Endothelial cell of umbilical vein (primary cell): ENCODE data around the gene CRYGN.

Source experiments
- CTCF ChIP-seq, 2 donors: IDR thresholded peaks; 1 replicate in 1 of 2; 2 replicates in 1 of 2; pipeline ENCODE4 v1.5.1; 2011; ENCODE audit warnings: low read length in 2 of 2, mild to moderate bottlenecking in 2 of 2, moderate library complexity in 2 of 2, control low read depth in 1 of 2, inconsistent platforms in 1 of 2, low read depth in 1 of 2; ENCODE audit not compliant: insufficient read depth in 1 of 2; ENCODE audit errors: extremely low read depth in 1 of 2
- EZH2 ChIP-seq: IDR thresholded peaks from 2 replicates; pipeline ENCODE4 v1.6.1; 2012; ENCODE audit warnings: borderline replicate concordance, low read depth, mild to moderate bottlenecking, moderate library complexity, low read length, inconsistent platforms; ENCODE audit not compliant: severe bottlenecking
- MYC ChIP-seq: IDR thresholded peaks from one replicate; pipeline ENCODE4 v1.6.1; 2011; ENCODE audit warnings: mild to moderate bottlenecking, low read depth, low read length
- POLR2AphosphoS5 ChIP-seq: IDR thresholded peaks from 2 replicates; pipeline ENCODE4 v1.6.1; 2012; ENCODE audit warnings: low read depth, mild to moderate bottlenecking, control low read depth, low read length, moderate library complexity; ENCODE audit not compliant: insufficient read depth

- no peak for TF ChIP-seq MYC
- TF ChIP-seq CTCF (IDR thresholded peaks at IDR 0.05; ENCODE audit: extremely low read depth in 1 of 2, insufficient read depth in 1 of 2, low read depth in 1 of 2, low read length in 2 of 2), result no peak
- TF ChIP-seq EZH2, result no peak
- TF ChIP-seq POLR2AphosphoS5, result no peak
These were observed 50.7 kb downstream of the CRYGN start for GRCh38 chr7:151389096-151389767.
